SK-N-SH treated with all-trans-retinoic acid at 6 μM for 48 hours (cell line): ENCODE results near the gene FAM20C.

ENCODE experiments used
- ARNTL ChIP-seq: fragments of 450-650 bp; formaldehyde crosslinking; IDR thresholded peaks from 2 replicates; pipeline ENCODE4 v1.5.0; 2020; ENCODE audit warnings: low read depth, mild to moderate bottlenecking, moderate library complexity, borderline replicate concordance
- CSDC2 ChIP-seq: fragments of 250-450 bp; sonication (Bioruptor Pico); IDR thresholded peaks from 2 replicates; pipeline ENCODE4 v1.5.0; 2020; ENCODE audit warnings: mild to moderate bottlenecking, moderate library complexity
- PATZ1 ChIP-seq: fragments of 250-450 bp; sonication (Bioruptor Pico); IDR thresholded peaks from 2 replicates; pipeline ENCODE4 v1.8.0; 2020; ENCODE audit warnings: mild to moderate bottlenecking, moderate library complexity, borderline replicate concordance
- SNAI2 ChIP-seq: fragments of 250-450 bp; sonication (Bioruptor Pico); IDR thresholded peaks from 2 replicates; pipeline ENCODE4 v1.5.0; 2020; ENCODE audit warnings: mild to moderate bottlenecking, moderate library complexity
- TOX ChIP-seq: fragments of 250-450 bp; sonication (Bioruptor Pico); IDR thresholded peaks from 2 replicates; pipeline ENCODE4 v1.8.0; 2021; ENCODE audit warnings: mild to moderate bottlenecking, moderate library complexity, borderline replicate concordance
- ZFP3 ChIP-seq: fragments of 250-450 bp; sonication (Bioruptor Pico); IDR thresholded peaks from 2 replicates; pipeline ENCODE4 v1.5.0; 2020; ENCODE audit warnings: mild to moderate bottlenecking, moderate library complexity
- ZFP30 ChIP-seq: fragments of 450-650 bp; formaldehyde crosslinking; IDR thresholded peaks from 2 replicates; pipeline ENCODE4 v1.5.0; 2022; ENCODE audit warnings: mild to moderate bottlenecking, moderate library complexity
- TF ChIP-seq, protein P1 (sequence below): fragments of 250-450 bp; sonication (Bioruptor Pico); IDR thresholded peaks from 2 replicates; pipeline ENCODE4 v1.5.1; 2020; ENCODE audit warnings: low read depth, mild to moderate bottlenecking, moderate library complexity

GRCh38 chr7:299628-300027 lies 107.3 kb downstream of the FAM20C start:
- TF ChIP-seq, protein P1, sequence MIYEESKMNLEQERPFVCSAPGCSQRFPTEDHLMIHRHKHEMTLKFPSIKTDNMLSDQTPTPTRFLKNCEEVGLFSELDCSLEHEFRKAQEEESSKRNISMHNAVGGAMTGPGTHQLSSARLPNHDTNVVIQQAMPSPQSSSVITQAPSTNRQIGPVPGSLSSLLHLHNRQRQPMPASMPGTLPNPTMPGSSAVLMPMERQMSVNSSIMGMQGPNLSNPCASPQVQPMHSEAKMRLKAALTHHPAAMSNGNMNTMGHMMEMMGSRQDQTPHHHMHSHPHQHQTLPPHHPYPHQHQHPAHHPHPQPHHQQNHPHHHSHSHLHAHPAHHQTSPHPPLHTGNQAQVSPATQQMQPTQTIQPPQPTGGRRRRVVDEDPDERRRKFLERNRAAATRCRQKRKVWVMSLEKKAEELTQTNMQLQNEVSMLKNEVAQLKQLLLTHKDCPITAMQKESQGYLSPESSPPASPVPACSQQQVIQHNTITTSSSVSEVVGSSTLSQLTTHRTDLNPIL (CRISPR knock-in tag), result no peak
- no peak for TF ChIP-seq SNAI2 (CRISPR knock-in tag)
- TF ChIP-seq ZFP3 (CRISPR knock-in tag), result no peak
- TF ChIP-seq CSDC2 (CRISPR knock-in tag), result no peak
- TF ChIP-seq ZFP30 (CRISPR knock-in tag), result no peak
- no peak for TF ChIP-seq ARNTL (CRISPR knock-in tag)
- TF ChIP-seq PATZ1, result no peak
- no peak for TF ChIP-seq TOX (CRISPR knock-in tag)
